Endothelial cell of umbilical vein (primary cell): Measurements from ENCODE around the gene NHSL2. TPM values are rescaled to one million over a fixed set of nuclear protein-coding genes. Genes with fewer than 3 reads are reported as not detected.

Experiments used
- BruUV-seq: library from RNA; stranded (reverse); fragments of 400-500 nt; replicated peaks from 2 replicates; lab custom pipeline; 2021; lab: Mats Ljungman, UMichigan
- CTCF ChIA-PET: fragments of 300-600, 350-600 bp; sonication (Branson Sonifier 250); formaldehyde crosslinking; loops from one replicate; lab custom pipeline; 2021; ENCODE audit warnings: antibody characterized with exemption, inconsistent platforms; lab: Charles Lee
- POLR2A ChIA-PET: fragments of 300-600, 350-600 bp; sonication (Branson Sonifier 250); formaldehyde crosslinking; loops from one replicate; lab custom pipeline; 2021; ENCODE audit warnings: antibody characterized with exemption, inconsistent platforms; lab: Charles Lee
- DNase-seq: peaks from one replicate; pipeline ENCODE4 v3.0.0-alpha.2; 2011; ENCODE audit warnings: low read depth, low spot score
- FAIRE-seq: peaks from 2 replicates; lab custom pipeline; 2011; peaks lifted over from hg19 to GRCh38; lab: Jason Lieb, UNC
- H2AFZ ChIP-seq: 2 replicates; pipeline ENCODE4 v1.6.0; 2012; ENCODE audit warnings: low read depth, low read length, control low read depth, inconsistent platforms
- H3K27ac ChIP-seq: 2 replicates; pipeline ENCODE4 v1.5.1; 2011; ENCODE audit warnings: low read depth, mild to moderate bottlenecking, control low read depth, low read length, moderate library complexity; ENCODE audit not compliant: insufficient read depth
- H3K27me3 ChIP-seq, 2 experiments: 2 replicates each; pipeline versions ENCODE4 v1.6.0 to v1.6.1; 2011; ENCODE audit warnings: low read length in 2 of 2, mixed read lengths in 1 of 2; ENCODE audit not compliant: control insufficient read depth in 2 of 2, insufficient read depth in 2 of 2
- H3K36me3 ChIP-seq, 2 experiments: 2 replicates in 1 of 2; 3 replicates in 1 of 2; pipeline ENCODE4 v1.5.1; 2011; ENCODE audit warnings: low read length in 2 of 2, mild to moderate bottlenecking in 1 of 2, moderate library complexity in 1 of 2; ENCODE audit not compliant: control insufficient read depth in 2 of 2, insufficient read depth in 2 of 2; ENCODE audit errors: extremely low read depth in 1 of 2
- H3K4me1 ChIP-seq: 3 replicates; pipeline ENCODE4 v1.5.1; 2011; ENCODE audit warnings: mild to moderate bottlenecking, low read length; ENCODE audit not compliant: control insufficient read depth, insufficient read depth; ENCODE audit errors: extremely low read depth
- H3K4me2 ChIP-seq: 2 replicates; pipeline ENCODE4 v1.6.1; 2011; ENCODE audit warnings: low read length, control low read depth, mixed read lengths; ENCODE audit not compliant: insufficient read depth
- H3K4me3 ChIP-seq, 3 experiments: fragments of 200-600 bp in 1 of 3; sonication (generic), shearing (Covaris generic) in 1 of 3; replicated peaks in 1 of 3; 2 replicates each; pipeline ENCODE4 v1.5.1; 2011 to 2016; ENCODE audit warnings: control low read depth in 3 of 3, low read length in 3 of 3, mild to moderate bottlenecking in 2 of 3, inconsistent platforms in 1 of 3, low read depth in 1 of 3, moderate library complexity in 1 of 3; ENCODE audit not compliant: insufficient read depth in 1 of 3
- H3K79me2 ChIP-seq: 2 replicates; pipeline ENCODE4 v1.6.0; 2012; ENCODE audit warnings: low read length, inconsistent platforms; ENCODE audit not compliant: control insufficient read depth, insufficient read depth
- H3K9ac ChIP-seq: replicated peaks from 2 replicates; pipeline ENCODE3; 2011; ENCODE audit warnings: low read length, control low read depth; ENCODE audit not compliant: insufficient read depth; ENCODE audit errors: extremely low read depth
- H3K9me1 ChIP-seq: replicated peaks from 3 replicates; pipeline ENCODE4 v1.6.0; 2011; ENCODE audit warnings: mild to moderate bottlenecking, low read length; ENCODE audit not compliant: control insufficient read depth, insufficient read depth; ENCODE audit errors: extremely low read depth
- H3K9me3 ChIP-seq: replicated peaks from 2 replicates; pipeline ENCODE4 v1.5.1; 2012; ENCODE audit warnings: low read length, inconsistent platforms; ENCODE audit not compliant: control insufficient read depth, insufficient read depth
- H4K20me1 ChIP-seq: replicated peaks from 2 replicates; pipeline ENCODE3; 2011; ENCODE audit warnings: mild to moderate bottlenecking, low read length; ENCODE audit not compliant: control insufficient read depth, insufficient read depth; ENCODE audit errors: extremely low read depth
- EZH2 ChIP-seq: IDR thresholded peaks from 2 replicates; pipeline ENCODE4 v1.6.1; 2012; ENCODE audit warnings: borderline replicate concordance, low read depth, mild to moderate bottlenecking, moderate library complexity, low read length, inconsistent platforms; ENCODE audit not compliant: severe bottlenecking
- FOS ChIP-seq: IDR thresholded peaks from 2 replicates; pipeline ENCODE4 v1.6.1; 2011; ENCODE audit warnings: mild to moderate bottlenecking, low read length, moderate library complexity, borderline replicate concordance; ENCODE audit not compliant: insufficient read depth
- GATA2 ChIP-seq: IDR thresholded peaks from 2 replicates; pipeline ENCODE4 v1.7.0; 2011; ENCODE audit warnings: low read depth, mild to moderate bottlenecking, moderate library complexity, mixed read lengths, low read length; ENCODE audit not compliant: insufficient read length, insufficient read depth
- JUN ChIP-seq: IDR thresholded peaks from 2 replicates; pipeline ENCODE4 v1.6.1; 2011; ENCODE audit warnings: borderline replicate concordance, low read depth; ENCODE audit not compliant: insufficient read length, insufficient read depth
- MYC ChIP-seq: IDR thresholded peaks from one replicate; pipeline ENCODE4 v1.6.1; 2011; ENCODE audit warnings: mild to moderate bottlenecking, low read depth, low read length
- POLR2A ChIP-seq: IDR thresholded peaks from 2 replicates; pipeline ENCODE4 v1.6.1; 2012; ENCODE audit warnings: low read depth, mild to moderate bottlenecking, control low read depth, low read length
- POLR2AphosphoS5 ChIP-seq: IDR thresholded peaks from 2 replicates; pipeline ENCODE4 v1.6.1; 2012; ENCODE audit warnings: low read depth, mild to moderate bottlenecking, control low read depth, low read length, moderate library complexity; ENCODE audit not compliant: insufficient read depth
- dilution Hi-C: fragments of 300-500 bp; cut with MboI; formaldehyde crosslinking; loops from one replicate; pipeline ENCODE4 v1.15.0; 2019; ENCODE audit warnings: low sequenced_read_pairs; ENCODE audit not compliant: extremely low pct_ligation_motif_present
- intact Hi-C: fragments of 100-400 bp; cut with micrococcal nuclease; formaldehyde crosslinking; loops from one replicate; pipeline ENCODE4 v1.10.0; 2022
- polyA plus RNA-seq, 4 experiments: library from polyadenylated mRNA; depleted of rRNA in 3 of 4; stranded (reverse) in 3 of 4; unstranded in 1 of 4; fragments of >200 nt; gene quantifications; 2 replicates each; pipeline versions ENCODE4 v1.2.1 to v1.2.3, GENCODE V29; 2011 to 2012; ENCODE audit warnings: missing spikeins in 1 of 4
- total RNA-seq: library from RNA; stranded (reverse); gene quantifications from 2 replicates; pipeline ENCODE4 v1.2.3, GENCODE V29; 2021
- TF ChIP-seq, protein P1 (sequence below), 2 donors: IDR thresholded peaks; 1 replicate in 1 of 2; 2 replicates in 1 of 2; pipeline ENCODE4 v1.5.1; 2011; ENCODE audit warnings: low read length in 2 of 2, mild to moderate bottlenecking in 2 of 2, moderate library complexity in 2 of 2, control low read depth in 1 of 2, inconsistent platforms in 1 of 2, low read depth in 1 of 2; ENCODE audit not compliant: insufficient read depth in 1 of 2; ENCODE audit errors: extremely low read depth in 1 of 2
- TF ChIP-seq, protein P2 (sequence below): IDR thresholded peaks from 2 replicates; pipeline ENCODE4 v1.6.1; 2011; ENCODE audit not compliant: insufficient read depth, insufficient read length

NHSL2 gene
- total and polyA plus RNA-seq, 2 donors (not counting 3 experiments of a cell fraction or from before 2014, with no cell fraction given), result 23.5 to 49.9 TPM

DNA sequence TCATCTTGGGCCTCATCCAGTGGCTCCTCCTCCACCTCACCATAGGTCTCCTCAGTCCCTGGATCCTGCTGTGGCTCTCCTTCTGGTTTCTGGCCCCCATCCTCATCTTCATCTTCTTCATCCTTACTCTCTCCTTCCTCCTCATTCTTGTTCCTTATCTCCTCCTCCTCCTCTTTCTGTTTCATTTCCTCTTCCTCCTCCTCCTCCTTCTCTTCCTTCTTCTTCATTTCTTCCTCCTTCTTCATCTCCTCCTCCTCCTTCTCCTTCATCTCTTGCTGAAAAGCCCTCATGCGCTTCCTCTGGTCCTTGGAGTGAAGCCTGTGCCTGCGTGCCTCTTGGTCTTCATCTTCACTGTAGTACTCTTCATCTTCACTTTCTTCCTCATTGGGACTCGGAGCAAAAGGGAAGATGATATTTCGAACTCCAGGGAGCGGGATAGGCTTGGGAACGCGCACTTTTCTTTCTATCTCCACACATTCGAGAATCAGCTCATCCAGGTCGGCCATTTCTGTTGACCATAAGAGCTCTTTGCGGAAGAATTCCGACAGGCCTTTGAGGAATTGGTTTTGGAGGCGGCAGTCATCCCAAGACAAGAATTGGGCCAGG lies 219.6 kb downstream of the NHSL2 start:
- TSS peak; percentile 19 for BruUV-seq
- no peak for FAIRE-seq
- dilution Hi-C loops, result no loop called here

More for the DNA sequence above, 219.6 kb downstream of the NHSL2 start:
- TF ChIP-seq, protein P1, sequence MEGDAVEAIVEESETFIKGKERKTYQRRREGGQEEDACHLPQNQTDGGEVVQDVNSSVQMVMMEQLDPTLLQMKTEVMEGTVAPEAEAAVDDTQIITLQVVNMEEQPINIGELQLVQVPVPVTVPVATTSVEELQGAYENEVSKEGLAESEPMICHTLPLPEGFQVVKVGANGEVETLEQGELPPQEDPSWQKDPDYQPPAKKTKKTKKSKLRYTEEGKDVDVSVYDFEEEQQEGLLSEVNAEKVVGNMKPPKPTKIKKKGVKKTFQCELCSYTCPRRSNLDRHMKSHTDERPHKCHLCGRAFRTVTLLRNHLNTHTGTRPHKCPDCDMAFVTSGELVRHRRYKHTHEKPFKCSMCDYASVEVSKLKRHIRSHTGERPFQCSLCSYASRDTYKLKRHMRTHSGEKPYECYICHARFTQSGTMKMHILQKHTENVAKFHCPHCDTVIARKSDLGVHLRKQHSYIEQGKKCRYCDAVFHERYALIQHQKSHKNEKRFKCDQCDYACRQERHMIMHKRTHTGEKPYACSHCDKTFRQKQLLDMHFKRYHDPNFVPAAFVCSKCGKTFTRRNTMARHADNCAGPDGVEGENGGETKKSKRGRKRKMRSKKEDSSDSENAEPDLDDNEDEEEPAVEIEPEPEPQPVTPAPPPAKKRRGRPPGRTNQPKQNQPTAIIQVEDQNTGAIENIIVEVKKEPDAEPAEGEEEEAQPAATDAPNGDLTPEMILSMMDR (IDR thresholded peaks at IDR 0.05; ENCODE audit: extremely low read depth in 1 of 2, insufficient read depth in 1 of 2, low read depth in 1 of 2, low read length in 2 of 2), result no peak
- TF ChIP-seq JUN (no peak), EZH2 (no peak), POLR2AphosphoS5 (no peak), POLR2A (no peak), MYC (no peak), GATA2 (no peak), FOS (no peak)
- TF ChIP-seq, protein P2, sequence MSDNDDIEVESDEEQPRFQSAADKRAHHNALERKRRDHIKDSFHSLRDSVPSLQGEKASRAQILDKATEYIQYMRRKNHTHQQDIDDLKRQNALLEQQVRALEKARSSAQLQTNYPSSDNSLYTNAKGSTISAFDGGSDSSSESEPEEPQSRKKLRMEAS, result no peak
- Histone ChIP-seq H3K36me3 (peaks cover 6 to 11% of the 10 kb centered on the region in 2 experiments), H3K27ac (no peak overlapping the region), H2AFZ (no peak overlapping the region), H3K4me3 (no peak overlapping the region), H4K20me1 (no peaks in the 10 kb centered on the region), H3K9ac (no peak overlapping the region), H3K9me1 (no peaks in the 10 kb centered on the region), H3K4me1 (peaks cover 34% of the 10 kb centered on the region), H3K4me2 (peak overlapping the region; percentile 21), H3K27me3 (no peaks in the 10 kb centered on the region), H3K79me2 (peaks cover 9% of the 10 kb centered on the region), H3K9me3 (no peaks in the 10 kb centered on the region)
- POLR2A ChIA-PET, result no interaction called here
- DNase-seq, result no peak
- intact Hi-C loops, result no loop called here
- CTCF ChIA-PET, result interaction anchor here (0.9 to 1.2 kb wide), 3 partner anchors 112 to 132 kb away, joined by 3 read pairs; no protein-coding TSS in a partner anchor
